ENCODE results near the gene GSX2.
A peak's percentile ranks its signal among the peaks of the same experiment; 100 is the strongest.

Gene GSX2

DNA sequence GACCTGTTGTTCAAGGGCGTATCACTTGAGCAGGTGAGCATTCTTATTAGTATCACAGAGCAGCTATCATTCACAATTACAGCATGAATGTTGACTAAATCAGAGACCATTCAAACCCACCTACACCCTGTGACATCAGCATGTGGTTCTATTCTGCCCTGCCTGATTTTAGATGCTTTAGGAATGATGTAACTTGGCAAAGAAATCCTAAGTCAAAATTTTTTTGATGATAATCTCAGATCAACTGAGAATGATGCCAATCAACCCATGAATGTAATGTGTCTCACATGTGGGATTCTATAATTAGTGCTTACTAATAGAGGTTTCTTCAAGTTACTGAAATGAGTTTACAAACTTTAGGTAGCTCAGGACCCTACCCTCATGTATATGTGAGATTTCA lies 22.2 kb upstream of the GSX2 start:
- DNase-seq (ENCODE audit: low read depth), result no peak

DNA sequence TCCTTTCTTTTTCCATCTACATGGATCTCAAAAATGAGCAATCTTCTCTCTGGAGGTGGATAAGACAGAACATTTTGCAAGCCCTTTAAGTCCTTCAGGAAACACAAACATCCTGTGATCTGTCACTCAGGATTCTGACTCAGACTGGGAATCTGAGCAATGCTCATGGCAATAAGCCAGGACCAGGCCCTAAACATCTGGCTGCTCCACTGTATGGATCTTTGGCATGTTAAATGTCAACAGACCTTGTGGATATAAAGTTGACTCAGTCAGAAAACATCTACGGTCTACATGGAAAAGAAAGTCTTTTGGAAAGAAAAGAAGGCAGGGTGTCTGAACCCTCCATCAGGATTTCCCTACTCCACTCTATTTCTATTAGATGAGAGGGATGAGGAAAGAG lies 17.8 kb upstream of the GSX2 start:
- peak; percentile 92 for DNase-seq (ENCODE audit: low read depth)

GRCh38 chr4:54085284-54085683 lies 14.7 kb upstream of the GSX2 start:
- peak; percentile 79 for DNase-seq (ENCODE audit: low read depth)

GRCh38 chr4:54089875-54090274 lies 10.1 kb upstream of the GSX2 start:
- no peak for DNase-seq (ENCODE audit: low read depth)

GRCh38 chr4:54090404-54090803 lies 9.6 kb upstream of the GSX2 start:
- no peak for DNase-seq (ENCODE audit: low read depth)

DNA sequence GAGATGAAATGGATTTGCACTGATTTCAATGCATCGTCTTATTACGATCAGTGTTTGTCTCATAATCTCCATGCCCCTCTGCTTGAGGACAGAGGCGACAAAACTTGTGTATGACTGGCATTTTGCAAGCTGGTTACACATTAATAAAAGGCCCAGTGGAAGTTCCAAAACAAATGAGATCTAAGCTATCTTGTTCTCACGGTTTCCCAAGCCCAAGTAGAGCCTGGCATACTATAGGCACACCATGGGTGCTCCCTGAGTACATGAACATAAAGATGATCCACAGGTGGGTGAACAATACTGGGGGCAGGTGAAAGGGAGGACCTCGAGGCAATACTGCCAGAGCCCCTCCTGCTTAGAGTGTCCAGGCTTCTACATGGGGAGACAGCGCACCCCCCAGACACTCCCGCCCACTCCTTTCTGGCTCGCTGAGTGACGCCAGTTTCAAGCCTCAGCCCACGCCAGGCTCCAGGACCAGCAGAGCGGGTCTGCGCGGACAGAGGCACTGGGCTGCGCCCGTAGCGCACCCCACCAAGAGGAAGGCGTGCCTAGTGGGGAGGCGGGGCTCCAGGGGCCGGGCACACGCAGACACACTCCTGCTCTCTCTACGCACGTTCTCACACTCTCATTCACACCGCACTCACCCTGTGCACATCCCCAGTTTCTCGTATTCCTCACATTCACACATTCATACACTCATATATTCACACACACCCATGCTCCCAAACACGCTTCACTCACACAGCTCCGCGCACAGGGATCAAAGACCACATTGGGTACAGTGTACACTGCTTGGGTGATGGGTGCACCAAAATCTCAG lies 8.9 kb upstream of the GSX2 start:
- DNase-seq (ENCODE audit: low read depth), result no peak

GRCh38 chr4:54091637-54092404 lies 8.1 kb upstream of the GSX2 start:
- peak; percentile 31 for DNase-seq (ENCODE audit: low read depth)

DNA sequence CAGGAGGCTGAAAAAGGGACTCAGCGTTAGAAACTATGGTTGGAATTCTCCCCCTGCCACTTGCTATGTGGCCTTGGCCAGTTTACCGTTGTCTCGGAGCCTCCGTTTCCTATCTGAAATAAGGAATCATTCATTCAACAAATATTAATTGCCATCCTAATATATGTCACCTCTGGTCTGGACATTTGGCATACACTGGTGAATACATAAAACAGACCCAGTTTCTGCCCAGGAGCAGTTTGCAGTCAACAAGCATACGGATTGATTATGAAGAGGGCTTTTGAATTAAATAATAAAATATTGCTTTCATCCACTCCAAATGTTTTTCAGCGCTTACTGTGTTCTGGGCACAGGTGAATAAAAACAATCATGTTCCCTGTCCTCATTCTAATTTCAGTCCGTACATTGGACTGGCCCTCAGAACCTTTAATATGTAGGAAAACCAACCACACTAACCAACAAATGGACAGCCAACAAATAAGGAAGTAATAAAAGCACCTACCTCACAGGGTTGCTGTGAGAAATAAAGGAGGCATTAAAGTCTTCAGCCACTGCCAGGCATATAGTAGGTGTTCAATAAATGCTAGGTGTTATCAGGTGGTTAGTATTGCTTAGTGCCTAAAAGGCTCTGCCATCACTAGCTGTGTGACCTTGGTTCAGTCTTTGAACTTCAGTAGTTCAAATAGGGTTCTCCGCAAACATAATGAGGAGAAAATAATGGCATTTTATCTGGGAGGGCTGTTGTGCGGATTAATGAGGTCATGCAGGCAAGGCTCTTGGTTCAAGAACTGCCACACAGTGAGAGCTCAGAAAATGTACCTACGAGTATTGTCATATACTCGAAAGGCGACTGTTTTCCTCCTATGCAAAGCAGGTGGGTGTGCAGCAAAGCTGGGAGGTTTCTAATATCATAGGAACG lies 7.3 kb upstream of the GSX2 start:
- no peak for DNase-seq (ENCODE audit: low read depth)

GRCh38 chr4:54093324-54094240 lies 6.4 kb upstream of the GSX2 start:
- no peak for DNase-seq (ENCODE audit: low read depth)

GRCh38 chr4:54094451-54094850 lies 5.5 kb upstream of the GSX2 start:
- no peak for DNase-seq (ENCODE audit: low read depth)

- no peak for DNase-seq (ENCODE audit: low read depth)
Measured at GRCh38 chr4:54095110-54095825, 4.7 kb upstream of the GSX2 start.

- no peak for DNase-seq (ENCODE audit: low read depth)
Measured at GRCh38 chr4:54096295-54096962, 3.5 kb upstream of the GSX2 start.

DNA sequence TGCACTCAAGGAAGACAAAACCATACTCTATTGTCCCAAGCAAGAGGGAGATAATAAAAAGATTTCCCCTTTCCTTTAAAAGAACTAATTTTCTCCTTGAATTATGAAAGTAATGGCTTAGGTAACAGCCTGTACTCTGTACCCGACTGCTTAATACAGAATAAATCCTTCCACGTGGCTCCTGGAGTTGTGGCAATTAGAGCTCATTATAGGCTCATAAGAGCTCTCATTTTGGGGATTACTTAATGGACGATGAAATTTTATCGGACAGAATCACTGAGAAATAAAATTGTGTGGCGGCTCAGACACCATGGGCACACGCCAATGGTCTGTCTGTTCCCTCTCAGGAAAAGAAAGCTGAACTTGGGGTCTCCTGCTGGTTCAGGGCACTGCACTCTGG lies 2.8 kb upstream of the GSX2 start:
- DNase-seq (ENCODE audit: low read depth), result no peak

- DNase-seq (ENCODE audit: low read depth), result no peak
Measured at GRCh38 chr4:54098375-54098774, 1.6 kb upstream of the GSX2 start.

GRCh38 chr4:54099287-54099747 lies 646 bp upstream of the GSX2 start:
- DNase-seq (ENCODE audit: low read depth), result no peak

DNA sequence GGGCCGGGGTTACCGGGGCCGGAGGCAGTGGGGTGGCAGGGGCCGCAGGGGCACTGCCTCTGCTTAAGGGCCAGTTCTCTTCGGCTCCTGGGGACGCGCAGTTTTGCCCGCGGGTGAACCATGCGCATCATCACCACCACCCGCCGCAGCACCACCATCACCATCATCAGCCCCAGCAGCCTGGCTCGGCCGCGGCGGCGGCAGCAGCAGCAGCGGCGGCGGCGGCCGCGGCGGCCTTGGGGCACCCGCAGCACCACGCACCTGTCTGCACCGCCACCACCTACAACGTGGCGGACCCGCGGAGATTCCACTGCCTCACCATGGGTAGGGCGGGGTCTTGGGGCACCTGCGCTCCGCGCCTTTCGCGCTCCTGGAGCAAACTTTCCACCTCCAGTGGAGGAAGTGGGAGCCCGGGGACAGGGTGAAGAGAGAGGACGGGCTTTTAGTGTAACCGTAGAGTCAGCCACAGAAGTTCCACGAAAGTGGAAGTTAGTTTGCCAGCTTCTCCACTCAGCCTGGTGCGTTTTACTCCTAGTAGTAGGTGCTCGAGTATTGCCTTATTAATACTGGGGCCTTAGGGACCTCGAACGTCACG lies 729 bp downstream of the GSX2 start:
- DNase-seq (ENCODE audit: low read depth), result no peak

GRCh38 chr4:54101190-54102041 lies 1.5 kb downstream of the GSX2 start:
- DNase-seq (ENCODE audit: low read depth), result no peak

GRCh38 chr4:54102531-54103106 lies 2.7 kb downstream of the GSX2 start:
- no peak for DNase-seq (ENCODE audit: low read depth)
